GM11168 (cell line): Measurements from ENCODE around the gene SULT1A1.

Experiments
- in situ Hi-C: fragments of 300-500 bp; cut with MboI; formaldehyde crosslinking; loops from one replicate; pipeline ENCODE4 v1.12.0; 2022; ENCODE audit warnings: low sequenced_read_pairs; ENCODE audit not compliant: unreplicated experiment

Gene SULT1A1

DNA sequence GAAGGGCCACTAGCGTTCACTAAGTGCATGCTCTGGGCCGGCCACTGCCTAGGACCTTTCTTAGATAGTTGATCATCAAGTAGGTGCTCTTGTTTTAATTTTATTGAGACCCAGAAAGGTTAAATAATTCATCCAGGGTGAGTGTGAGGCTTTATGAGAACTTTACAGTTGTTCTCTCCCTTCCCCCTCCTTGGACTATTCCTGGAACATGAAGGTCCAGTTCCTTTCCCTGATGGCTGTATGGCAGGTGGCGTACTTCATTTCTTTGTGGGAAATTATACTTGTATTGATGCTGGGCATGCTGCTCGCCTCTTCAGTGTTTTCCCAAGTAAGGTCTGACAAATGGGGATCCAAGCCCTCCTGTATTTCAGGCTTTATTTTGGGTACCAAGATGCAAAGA lies 47.6 kb downstream of the SULT1A1 start:
- in situ Hi-C loops, result no loop called here

DNA sequence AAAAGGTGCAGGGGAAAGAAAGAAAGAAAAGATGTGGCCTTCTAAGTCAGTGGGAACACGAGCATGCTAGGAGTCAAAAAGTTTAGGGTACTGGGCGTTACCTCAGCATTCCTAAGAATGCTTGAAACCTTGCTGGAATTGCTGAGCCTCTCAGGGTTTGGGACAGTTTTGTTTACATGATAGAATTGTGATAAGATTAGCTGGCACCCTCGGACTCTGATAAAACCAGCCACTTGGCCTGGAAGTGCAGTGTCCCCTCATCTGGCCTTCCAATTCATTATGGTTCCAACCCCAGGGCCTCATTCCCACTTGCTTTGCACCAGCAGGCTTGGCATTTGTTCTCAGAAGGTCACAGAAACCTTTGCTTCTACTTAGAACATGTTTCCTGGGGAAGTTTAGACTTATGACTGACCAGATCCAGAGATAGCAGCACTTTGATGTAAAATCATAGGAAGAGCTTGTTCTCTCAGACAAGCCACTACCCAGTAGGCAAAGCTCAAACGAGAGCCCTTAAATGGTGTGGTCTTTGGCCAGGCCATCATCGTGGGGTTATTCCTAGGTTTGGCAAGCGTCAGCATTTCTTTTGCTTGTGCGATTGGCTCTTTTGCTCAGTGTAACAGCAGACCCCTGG lies 48.2 kb downstream of the SULT1A1 start:
- in situ Hi-C loops, result no loop called here

DNA sequence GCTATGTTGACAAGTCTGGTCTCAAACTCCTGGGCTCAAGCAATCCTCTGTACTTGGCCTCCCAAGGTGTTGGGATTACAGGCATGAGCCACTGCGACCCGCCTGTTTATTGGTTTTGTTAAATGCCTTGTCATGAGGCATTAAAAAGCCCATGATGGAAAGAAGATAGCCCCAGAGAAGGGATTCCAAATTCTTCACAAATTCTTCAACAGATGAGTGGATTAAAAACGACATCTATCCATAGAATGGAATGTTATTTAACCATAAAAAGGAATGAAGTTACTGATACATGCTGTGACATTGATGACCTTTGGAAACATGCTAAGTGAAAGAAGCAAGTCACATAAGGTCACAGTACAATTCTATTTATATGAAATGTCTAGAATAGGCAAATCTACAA lies 51.4 kb downstream of the SULT1A1 start:
- in situ Hi-C loops, result no loop called here

DNA sequence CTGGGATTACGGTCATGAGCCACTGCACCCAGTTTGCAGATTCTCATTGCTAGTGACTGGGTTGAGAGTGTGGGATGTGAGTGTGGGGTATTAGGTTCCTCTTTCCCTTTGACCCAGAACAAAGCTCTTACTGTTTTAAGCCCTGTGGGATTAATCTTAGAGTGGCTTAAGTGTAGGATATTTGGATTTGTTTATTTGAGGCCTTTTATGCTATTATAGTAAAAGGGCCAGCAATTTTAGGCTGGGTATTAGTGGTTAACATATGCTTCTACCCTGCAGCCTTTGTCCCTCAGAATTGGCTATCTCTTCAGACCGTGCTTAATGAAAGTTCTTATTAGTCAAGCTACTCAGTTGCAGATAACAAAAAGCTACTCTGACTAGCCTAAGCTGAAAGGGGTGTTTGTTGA lies 52.9 kb downstream of the SULT1A1 start:
- in situ Hi-C loops, result no loop called here

DNA sequence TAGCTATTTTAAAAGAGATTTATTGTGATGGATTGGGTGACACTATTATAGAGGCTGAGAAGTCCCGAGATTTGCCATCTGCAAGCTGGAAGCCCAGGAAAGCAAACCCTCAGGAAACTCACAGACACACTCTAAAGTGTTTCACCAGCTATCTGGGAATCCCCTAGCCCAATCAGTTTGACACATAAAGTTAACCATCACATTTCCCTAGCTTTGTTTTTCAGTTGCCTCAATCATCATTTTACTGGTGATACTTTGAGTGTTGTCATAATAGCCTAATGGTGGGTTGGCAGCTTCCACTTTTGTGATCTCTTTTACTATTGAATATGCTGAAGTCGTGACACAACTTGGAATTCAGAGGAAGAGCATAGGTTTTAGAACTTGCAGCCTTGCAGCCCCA lies 54.3 kb downstream of the SULT1A1 start:
- in situ Hi-C loops, result no loop called here
